GM03348 (cell line): Measurements from ENCODE around the gene ZNF235.
"Not testable (repeated sequence)": the region's sequence is repeated elsewhere in the genome, so short reads cannot be mapped to it uniquely, and the experiment has no call there.

ENCODE experiments used
- DNase-seq: peaks from one replicate; pipeline ENCODE4 v3.0.0; 2012; ENCODE audit warnings: low spot score

The ZNF235 gene

GRCh38 chr19:44255705-44256411, 49.0 kb downstream of the ZNF235 start:
- DNase-seq: no peak

GRCh38 chr19:44254496-44254895, 50.3 kb downstream of the ZNF235 start:
- DNase-seq: no peak

GRCh38 chr19:44253392-44253791, 51.4 kb downstream of the ZNF235 start:
- DNase-seq: not testable (repeated sequence)

- DNase-seq: not testable (repeated sequence)
These were observed 52.5 kb downstream of the ZNF235 start for GRCh38 chr19:44252332-44252731.

- DNase-seq: no peak
These were observed 68.4 kb downstream of the ZNF235 start for GRCh38 chr19:44236384-44236783.
